NCI-H1048 (cell line): ENCODE results near the gene PCGF1.
A peak's percentile ranks its signal among the peaks of the same experiment; 100 is the strongest.
"Not testable (repeated sequence)": the region's sequence is repeated elsewhere in the genome, so short reads cannot be mapped to it uniquely, and the experiment has no call there.

Experiments
- DNase-seq: peaks from one replicate; lab custom pipeline; 2025; lab: John Stamatoyannopoulos, UW

PCGF1 gene

GRCh38 chr2:74472086-74472944, 35.2 kb downstream of the PCGF1 start, which contains the start of gene MRPL53:
TSS of gene MRPL53 (minus strand) at chr2:74472680. CDS start at chr2:74472660, 20 bp downstream.
- DNase-seq: peak; percentile 84

- no peak for DNase-seq
Observed at GRCh38 chr2:74471332-74472065, 36.0 kb downstream of the PCGF1 start.

- DNase-seq: not testable (repeated sequence)
Observed at GRCh38 chr2:74470742-74471141, 36.8 kb downstream of the PCGF1 start.

- DNase-seq: no peak
Observed at GRCh38 chr2:74464406-74464805, 43.1 kb downstream of the PCGF1 start.

GRCh38 chr2:74462786-74463105, 44.7 kb downstream of the PCGF1 start:
- no peak for DNase-seq

GRCh38 chr2:74462054-74462785, 45.3 kb downstream of the PCGF1 start:
- no peak for DNase-seq

GRCh38 chr2:74461187-74462053, 46.1 kb downstream of the PCGF1 start:
- no peak for DNase-seq

- not testable (repeated sequence) for DNase-seq
Observed at GRCh38 chr2:74460187-74460586, 47.3 kb downstream of the PCGF1 start.

- DNase-seq: not testable (repeated sequence)
Observed at GRCh38 chr2:74459503-74460118, 47.9 kb downstream of the PCGF1 start.

- DNase-seq: no peak
Observed at GRCh38 chr2:74458938-74459363, 48.5 kb downstream of the PCGF1 start.

GRCh38 chr2:74458132-74458937, 49.2 kb downstream of the PCGF1 start, which contains the start of gene WBP1:
TSS of gene WBP1 (plus strand) at chr2:74458438. CDS start at chr2:74458603, 165 bp downstream.
- peak; percentile 99 for DNase-seq

- DNase-seq: peak; percentile 51
Observed at GRCh38 chr2:74457549-74458131, 49.9 kb downstream of the PCGF1 start.

GRCh38 chr2:74457129-74457548, 50.4 kb downstream of the PCGF1 start:
- no peak for DNase-seq
